Measurements from ENCODE around the gene GPI.

The GPI gene

DNA sequence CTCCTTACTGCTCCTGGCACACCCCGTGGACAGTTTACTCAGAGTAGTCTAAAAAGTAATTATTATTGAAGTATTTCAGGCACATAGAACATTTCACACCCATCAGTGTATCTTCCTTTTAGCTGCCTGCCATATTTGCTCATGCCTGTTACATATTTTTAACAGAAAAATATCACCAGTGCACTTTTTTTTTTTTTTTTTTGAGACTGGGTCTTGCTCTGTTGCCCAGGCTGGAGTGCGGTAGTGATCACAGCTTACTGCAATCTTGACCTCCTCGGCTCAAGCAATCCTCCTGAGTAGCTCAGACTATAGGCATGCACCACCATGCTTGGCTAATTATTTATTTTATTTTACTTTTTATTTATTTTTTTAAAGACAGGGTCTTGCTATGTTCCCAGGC is 40.7 kb upstream of the GPI start:
- Histone ChIP-seq H3K9me3 (ENCODE audit: severe bottlenecking) (no peaks in the 10 kb centered on the region), H3K27me3 (ENCODE audit: insufficient read depth, poor library complexity, severe bottlenecking) (no peaks in the 10 kb centered on the region), H3K4me3 (ENCODE audit: severe bottlenecking) (no peak overlapping the region), H3K4me1 (ENCODE audit: insufficient read depth, poor library complexity, severe bottlenecking) (peaks cover 1% of the 10 kb centered on the region), H3K36me3 (ENCODE audit: low read depth) (peaks cover 31% of the 10 kb centered on the region), H3K27ac (ENCODE audit: poor library complexity, severe bottlenecking) (no peak overlapping the region)
- no peak for ATAC-seq (ENCODE audit: low read depth)
- no peak for DNase-seq (ENCODE audit: low spot score)
- no peak for TF ChIP-seq CTCF (IDR thresholded peaks at IDR 0.05; ENCODE audit: poor library complexity, severe bottlenecking)

DNA sequence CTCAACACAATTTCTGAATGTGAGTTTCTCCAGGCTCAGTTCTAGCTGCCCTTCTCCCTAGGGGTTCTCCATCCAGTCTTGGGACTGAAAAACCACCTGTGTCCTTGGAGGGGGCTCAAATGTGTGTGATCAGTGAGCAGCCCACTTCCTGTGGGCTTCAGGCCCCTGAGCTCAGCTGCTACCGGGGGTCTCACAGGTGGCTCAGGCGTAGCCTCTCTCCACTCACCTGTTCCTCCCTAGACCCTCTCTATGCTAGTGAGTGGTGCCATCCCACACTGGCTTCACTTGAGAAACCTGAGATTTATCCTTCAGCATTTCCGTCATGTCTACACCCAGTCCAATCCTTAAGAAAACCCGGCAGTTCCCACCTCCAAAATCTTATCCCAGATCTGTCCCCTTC is 39.8 kb upstream of the GPI start:
- H3K36me3 ChIP-seq (ENCODE audit: low read depth): peaks cover 31% of the 10 kb centered on the region
- no peaks in the 10 kb centered on the region for H3K9me3 ChIP-seq (ENCODE audit: severe bottlenecking)
- TF ChIP-seq CTCF (IDR thresholded peaks at IDR 0.05; ENCODE audit: poor library complexity, severe bottlenecking): no peak
- H3K4me3 ChIP-seq (ENCODE audit: severe bottlenecking): no peak overlapping the region
- DNase-seq (ENCODE audit: low spot score): no peak
- H3K4me1 ChIP-seq (ENCODE audit: insufficient read depth, poor library complexity, severe bottlenecking): no peaks in the 10 kb centered on the region
- no peaks in the 10 kb centered on the region for H3K27me3 ChIP-seq (ENCODE audit: insufficient read depth, poor library complexity, severe bottlenecking)
- ATAC-seq (ENCODE audit: low read depth): no peak
- no peak overlapping the region for H3K27ac ChIP-seq (ENCODE audit: poor library complexity, severe bottlenecking)

- no peak for TF ChIP-seq CTCF (IDR thresholded peaks at IDR 0.05; ENCODE audit: poor library complexity, severe bottlenecking)
- Histone ChIP-seq H3K27me3 (ENCODE audit: insufficient read depth, poor library complexity, severe bottlenecking) (no peaks in the 10 kb centered on the region), H3K9me3 (ENCODE audit: severe bottlenecking) (no peaks in the 10 kb centered on the region), H3K4me3 (ENCODE audit: severe bottlenecking) (no peak overlapping the region), H3K4me1 (ENCODE audit: insufficient read depth, poor library complexity, severe bottlenecking) (no peaks in the 10 kb centered on the region), H3K36me3 (ENCODE audit: low read depth) (peaks cover 34% of the 10 kb centered on the region), H3K27ac (ENCODE audit: poor library complexity, severe bottlenecking) (no peak overlapping the region)
- no peak for ATAC-seq (ENCODE audit: low read depth)
- DNase-seq (ENCODE audit: low spot score): no peak
These were observed 38.8 kb upstream of the GPI start for GRCh38 chr19:34325981-34326787.

GRCh38 chr19:34327851-34328250 is 37.1 kb upstream of the GPI start:
- Histone ChIP-seq H3K4me1 (ENCODE audit: insufficient read depth, poor library complexity, severe bottlenecking) (no peaks in the 10 kb centered on the region), H3K27ac (ENCODE audit: poor library complexity, severe bottlenecking) (no peak overlapping the region), H3K27me3 (ENCODE audit: insufficient read depth, poor library complexity, severe bottlenecking) (no peaks in the 10 kb centered on the region), H3K36me3 (ENCODE audit: low read depth) (peaks cover 35% of the 10 kb centered on the region), H3K9me3 (ENCODE audit: severe bottlenecking) (no peaks in the 10 kb centered on the region), H3K4me3 (ENCODE audit: severe bottlenecking) (no peak overlapping the region)
- TF ChIP-seq CTCF (IDR thresholded peaks at IDR 0.05; ENCODE audit: poor library complexity, severe bottlenecking): no peak
- ATAC-seq (ENCODE audit: low read depth) (no peak), DNase-seq (ENCODE audit: low spot score) (no peak)

- H3K4me1 ChIP-seq (ENCODE audit: insufficient read depth, poor library complexity, severe bottlenecking): no peaks in the 10 kb centered on the region
- H3K4me3 ChIP-seq (ENCODE audit: severe bottlenecking): no peak overlapping the region
- H3K27me3 ChIP-seq (ENCODE audit: insufficient read depth, poor library complexity, severe bottlenecking): no peaks in the 10 kb centered on the region
- peaks cover 37% of the 10 kb centered on the region for H3K36me3 ChIP-seq (ENCODE audit: low read depth)
- no peak for TF ChIP-seq CTCF (IDR thresholded peaks at IDR 0.05; ENCODE audit: poor library complexity, severe bottlenecking)
- ATAC-seq (ENCODE audit: low read depth): no peak
- H3K27ac ChIP-seq (ENCODE audit: poor library complexity, severe bottlenecking): no peak overlapping the region
- no peak for DNase-seq (ENCODE audit: low spot score)
- no peaks in the 10 kb centered on the region for H3K9me3 ChIP-seq (ENCODE audit: severe bottlenecking)
These were observed 36.0 kb upstream of the GPI start for GRCh38 chr19:34328982-34329381.

Data from RWPE2 (cell line).